Stomach (tissue), 9 donors: ENCODE data around the gene GNAS. TPM values are rescaled to one million over a fixed set of nuclear protein-coding genes. Genes with fewer than 3 reads are reported as not detected.

ENCODE experiments used
- DNase-seq, 2 donors: peaks; one replicate each; pipeline versions ENCODE4 v3.0.0 to v3.0.0-alpha.2; 2013 to 2019
- H3K27ac ChIP-seq, 5 donors: fragments of 200-600 bp in 4 of 5; sonication (generic) in 4 of 5; one replicate each; pipeline ENCODE4 v1.5.1; 2013 to 2019; ENCODE audit warnings: mild to moderate bottlenecking in 1 of 5, moderate library complexity in 1 of 5
- H3K27me3 ChIP-seq, 3 donors: fragments of 200-600 bp; sonication (generic); one replicate each; pipeline ENCODE4 v1.5.1; 2017 to 2019; ENCODE audit warnings: mixed run types in 1 of 3
- H3K36me3 ChIP-seq, 4 donors: fragments of 200-600 bp; sonication (generic); 1 replicate in 3 of 4; 2 replicates in 1 of 4; pipeline ENCODE4 v1.5.1; 2016 to 2019
- H3K4me1 ChIP-seq, 4 donors: fragments of 200-600 bp; sonication (generic); one replicate each; pipeline ENCODE4 v1.5.1; 2016 to 2019
- H3K4me3 ChIP-seq, 4 donors: fragments of 200-600 bp; sonication (generic) in 3 of 4; one replicate each; pipeline ENCODE4 v1.5.1; 2016 to 2019; ENCODE audit warnings: mild to moderate bottlenecking in 1 of 4
- H3K9me3 ChIP-seq, 4 donors: fragments of 200-600 bp; sonication (generic); one replicate each; pipeline ENCODE4 v1.5.1; 2016 to 2019
- CTCF ChIP-seq, 7 experiments: fragments of 450-650 bp in 4 of 7; fragments of 200-600 bp in 3 of 7; sonication (generic) in 3 of 7; IDR thresholded peaks; one replicate each; pipeline ENCODE4 v1.5.1; 2016 to 2019; ENCODE audit warnings: antibody characterized with exemption in 7 of 7, control low read depth in 2 of 7, mild to moderate bottlenecking in 1 of 7
- EP300 ChIP-seq: sonication (generic); formaldehyde crosslinking; IDR thresholded peaks from one replicate; pipeline ENCODE4 v1.6.1; 2017; ENCODE audit warnings: antibody characterized with exemption
- POLR2A ChIP-seq, 4 donors: fragments of 450-650 bp; IDR thresholded peaks; one replicate each; pipeline ENCODE4 v1.6.1; 2016; ENCODE audit warnings: antibody characterized with exemption in 4 of 4, control low read depth in 2 of 4, mild to moderate bottlenecking in 1 of 4, moderate library complexity in 1 of 4
- POLR2AphosphoS5 ChIP-seq, 3 donors: sonication (generic); formaldehyde crosslinking; IDR thresholded peaks; one replicate each; pipeline ENCODE4 v1.6.1; 2016; ENCODE audit warnings: antibody characterized with exemption in 3 of 3
- WGBS, 5 donors: extraction: QIAGEN DNeasy Blood & Tissue Kit in 3 of 5; methylation state at CpG; one replicate each; pipeline versions ENCODE4 v1.1.5 to v1.1.7; 2013 to 2018; 5-methylcytosine and 5-hydroxymethylcytosine counted together
- intact Hi-C: fragments of 100-400 bp; cut with DNase I; formaldehyde crosslinking; loops from one replicate; pipeline ENCODE4 v1.15.1; 2023; ENCODE audit warnings: low total_unique reads
- polyA plus RNA-seq, 3 donors: library from polyadenylated mRNA; stranded (reverse); fragments of 200-250 nt; gene quantifications; one replicate each; pipeline ENCODE4 v1.2.3, GENCODE V29; 2013
- total RNA-seq, 5 donors: library from RNA; depleted of rRNA; stranded (reverse); fragments of >200 nt; gene quantifications; one replicate each; pipeline versions ENCODE4 v1.1.0 to v1.2.3, GENCODE V29; 2014 to 2016
- donor health status: healthy with polysubstance abuse.
- donor health status: Bipolar disorder and iron deficiency.
- donor health status: healthy.

GNAS gene
- total and polyA plus RNA-seq, 8 donors, result 306 to 1,010 (median 704) TPM

GRCh38 chr20:58838174-58838573 is 14.3 kb upstream of the GNAS start:
- Histone ChIP-seq H3K27ac (no peak overlapping the region), H3K4me1 (peaks cover 0 to 17% (median 10%) of the 10 kb centered on the region in 4 donors), H3K9me3 (no peaks in the 10 kb centered on the region), H3K4me3 (no peak overlapping the region), H3K27me3 (peaks cover 0 to 91% (median 41%) of the 10 kb centered on the region in 3 donors), H3K36me3 (no peaks in the 10 kb centered on the region)
- 59 to 72% (median 69%) methylated on average over 4 of the region's 4 CpGs for WGBS, 5 donors
- intact Hi-C loops, result no loop called here
- no peak for TF ChIP-seq POLR2A (IDR thresholded peaks at IDR 0.05)
- no peak for TF ChIP-seq CTCF (IDR thresholded peaks at IDR 0.05)
- TF ChIP-seq POLR2AphosphoS5 (IDR thresholded peaks at IDR 0.05), result no peak
- TF ChIP-seq EP300, result no peak
- DNase-seq, result no peak

GRCh38 chr20:58839474-58839874 is 13.0 kb upstream of the GNAS start:
- DNase-seq, result peak in 1 of 2 donors; percentile 73
- H3K4me3 ChIP-seq, result peak overlapping the region in 2 of 4 donors; percentile 9 to 22
- WGBS, 5 donors, result 36 to 61% (median 52%) methylated on average over 26 to 27 of the region's 27 CpGs

GRCh38 chr20:58839991-58840747 is 12.3 kb upstream of the GNAS start:
- Histone ChIP-seq H3K4me3 (peak overlapping the region in 1 of 4 donors; percentile 9), H3K36me3 (no peaks in the 10 kb centered on the region), H3K9me3 (no peaks in the 10 kb centered on the region), H3K27ac (no peak overlapping the region), H3K27me3 (peaks cover 0 to 95% (median 45%) of the 10 kb centered on the region in 3 donors), H3K4me1 (peaks cover 0 to 17% (median 10%) of the 10 kb centered on the region in 4 donors)
- no peak for DNase-seq
- no peak for TF ChIP-seq EP300
- no peak for TF ChIP-seq CTCF (IDR thresholded peaks at IDR 0.05)
- 39 to 67% (median 51%) methylated on average over 38 to 67 of the region's 67 CpGs for WGBS, 5 donors
- intact Hi-C loops, result no loop called here

More at GRCh38 chr20:58839474-58839874, 13.0 kb upstream of the GNAS start:
- Histone ChIP-seq H3K27me3 (peaks cover 0 to 95% (median 45%) of the 10 kb centered on the region in 3 donors), H3K27ac (no peak overlapping the region), H3K9me3 (no peaks in the 10 kb centered on the region), H3K4me1 (peaks cover 0 to 17% (median 10%) of the 10 kb centered on the region in 4 donors), H3K36me3 (no peaks in the 10 kb centered on the region)
- intact Hi-C loops, result no loop called here
- TF ChIP-seq CTCF (IDR thresholded peaks at IDR 0.05), result peak in 2 of 7 experiments; percentile 7 to 12
- TF ChIP-seq POLR2A (IDR thresholded peaks at IDR 0.05), result no peak

GRCh38 chr20:58840816-58841538 is 11.5 kb upstream of the GNAS start:
- WGBS, 5 donors, result 43 to 62% (median 51%) methylated on average over 50 to 51 of the region's 51 CpGs
- intact Hi-C loops, result no loop called here
- no peak for DNase-seq

More at GRCh38 chr20:58840816-58841538, 11.5 kb upstream of the GNAS start:
- no peaks in the 10 kb centered on the region for H3K36me3 ChIP-seq
- H3K4me3 ChIP-seq, result no peak overlapping the region
- peaks cover 0 to 17% (median 10%) of the 10 kb centered on the region in 4 donors for H3K4me1 ChIP-seq
- TF ChIP-seq POLR2A (IDR thresholded peaks at IDR 0.05) (no peak), POLR2AphosphoS5 (IDR thresholded peaks at IDR 0.05) (no peak), EP300 (no peak), CTCF (IDR thresholded peaks at IDR 0.05) (no peak)
- peaks cover 0 to 97% (median 52%) of the 10 kb centered on the region in 3 donors for H3K27me3 ChIP-seq
- no peak overlapping the region for H3K27ac ChIP-seq
- no peaks in the 10 kb centered on the region for H3K9me3 ChIP-seq
